Stimulated activated CD8-positive, alpha-beta memory T cell treated with anti-CD3 and anti-CD28 coated beads, Interleukin-12 subunit alpha, Interleukin-12 subunit beta, amount 100 ng/mL, for 1 hour (primary cell): ENCODE data around the gene TSSK1B.
"Not testable (repeated sequence)": the region's sequence is repeated elsewhere in the genome, so short reads cannot be mapped to it uniquely, and the experiment has no call there.

Experiments used
- DNase-seq: peaks from one replicate; pipeline ENCODE4 v3.0.0-alpha.2; 2020; ENCODE audit warnings: low read depth

The TSSK1B gene

GRCh38 chr5:113397986-113398385, 36.8 kb downstream of the TSSK1B start:
- not testable (repeated sequence) for DNase-seq

DNA sequence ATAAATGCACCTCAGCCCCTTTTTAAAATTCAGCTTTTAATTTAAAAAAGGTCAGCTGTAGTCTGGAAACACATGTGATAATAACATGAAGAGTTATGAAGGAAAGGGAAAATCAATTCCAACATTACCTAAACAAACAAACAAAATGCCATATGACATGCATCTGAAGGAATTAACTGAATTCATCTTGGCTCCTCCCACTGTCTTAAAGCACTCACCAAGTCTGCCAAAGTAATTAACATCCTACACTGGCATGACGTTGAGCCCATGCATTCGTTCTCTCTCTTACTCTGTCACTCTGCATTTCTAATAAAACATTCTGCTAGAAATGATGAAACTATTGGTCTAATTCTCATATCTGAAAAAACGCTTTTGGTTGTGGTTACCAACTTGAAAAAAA, 37.7 kb downstream of the TSSK1B start:
- DNase-seq = no peak

GRCh38 chr5:113394658-113395057, 40.1 kb downstream of the TSSK1B start:
- no peak for DNase-seq

- DNase-seq = no peak
Measured at GRCh38 chr5:113390224-113390623, 44.6 kb downstream of the TSSK1B start.

- DNase-seq = no peak
Measured at GRCh38 chr5:113389116-113389515, 45.7 kb downstream of the TSSK1B start.

DNA sequence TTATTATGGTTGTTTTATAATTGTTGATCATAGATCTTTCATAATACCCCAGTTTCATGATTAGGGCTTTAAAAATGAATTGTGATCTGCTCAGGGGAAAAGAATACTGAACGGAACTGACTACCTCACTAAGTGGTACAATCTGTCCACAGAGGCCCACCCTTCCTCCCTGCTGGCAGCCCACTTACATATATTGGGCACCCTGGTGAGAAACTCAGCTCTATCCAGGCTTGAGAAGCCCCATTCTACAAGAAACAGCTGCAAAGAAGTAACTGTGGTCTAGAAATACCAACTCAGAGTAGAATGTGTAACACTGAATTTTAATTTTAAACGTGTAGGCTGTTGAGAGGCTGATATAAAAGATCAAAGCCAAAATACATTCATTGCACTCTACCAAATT, 46.9 kb downstream of the TSSK1B start:
- DNase-seq = no peak

DNA sequence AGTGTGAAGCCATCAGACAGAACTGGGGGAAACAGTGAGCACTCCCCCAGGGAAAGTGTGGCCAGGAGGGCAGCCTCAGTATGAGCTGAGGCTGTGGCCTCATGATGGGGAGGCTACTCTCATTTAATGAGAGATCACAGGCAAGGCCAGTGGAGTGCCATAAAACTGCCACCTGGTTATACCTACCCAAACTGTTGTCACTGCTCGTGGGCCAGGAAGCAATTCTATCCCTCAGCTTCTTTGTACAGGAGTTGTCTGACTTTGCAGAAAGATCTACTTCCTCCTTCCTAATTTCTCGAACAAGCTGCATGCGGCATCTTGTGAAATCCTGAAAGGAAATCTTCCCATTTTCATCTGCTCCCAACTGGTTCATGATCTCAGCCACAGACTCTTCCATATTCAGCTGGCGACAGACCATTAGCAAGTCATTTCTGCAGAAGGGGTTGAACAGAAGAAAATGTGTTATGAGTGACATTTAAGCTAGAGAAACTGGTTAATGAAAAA, 50.0 kb downstream of the TSSK1B start:
- DNase-seq = no peak

DNA sequence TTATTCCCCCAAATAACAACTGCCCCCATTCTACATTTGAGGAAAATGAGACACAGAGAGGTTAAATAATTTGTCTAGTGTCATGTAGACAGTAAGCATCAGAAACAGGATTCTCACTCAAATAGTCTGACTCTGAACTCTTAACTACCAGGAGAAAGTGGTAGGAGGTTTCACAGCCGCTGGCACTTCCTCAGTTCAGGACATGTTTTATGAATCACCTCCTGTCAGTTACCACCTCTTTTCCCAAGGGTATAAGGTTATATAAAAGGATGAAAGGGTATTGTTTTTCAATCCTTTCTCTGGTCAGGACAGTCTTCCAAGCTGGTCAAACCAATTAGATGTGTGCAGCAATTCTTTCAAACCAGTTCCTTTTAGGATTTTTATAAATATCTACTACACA, 52.1 kb downstream of the TSSK1B start:
- DNase-seq = no peak
